ENCODE results near the gene PKP1. TPM values are rescaled to one million over a fixed set of nuclear protein-coding genes. Genes with fewer than 3 reads are reported as not detected.

Gene PKP1
- total RNA-seq, 2 experiments from 2014 or later: not detected

DNA sequence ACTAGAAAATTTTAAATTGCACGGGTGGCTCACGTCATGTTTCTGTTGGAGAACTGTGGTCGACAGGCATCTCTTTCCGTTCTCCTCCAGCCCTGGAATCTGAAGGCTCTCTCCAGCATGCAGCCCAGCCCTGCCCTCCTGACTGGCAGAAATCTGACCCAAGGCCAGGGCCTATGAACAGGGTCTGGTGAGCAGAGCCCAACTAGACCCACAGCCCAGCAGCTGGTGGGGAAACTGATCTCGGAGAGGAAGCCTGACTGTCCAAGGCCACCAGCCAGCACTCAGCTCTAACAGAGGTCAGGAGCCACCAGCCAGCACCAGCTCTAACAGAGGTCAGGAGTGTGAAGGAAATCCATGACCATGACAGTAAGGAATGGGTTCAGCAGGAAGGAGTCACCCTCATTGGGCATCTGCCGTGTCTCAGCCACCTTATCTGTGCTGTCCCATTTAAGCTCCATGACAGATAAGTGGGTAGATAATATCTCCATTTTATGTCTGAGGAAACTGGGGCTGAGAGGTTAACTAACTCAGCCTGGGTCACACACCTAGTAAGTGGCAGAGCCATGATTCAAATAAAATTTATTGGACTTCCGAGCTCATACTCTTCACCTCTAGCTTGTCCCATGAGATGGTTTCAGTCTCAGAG is 20.2 kb upstream of the PKP1 start:
- Mint-ChIP-seq H3K27me3 (ENCODE audit: low read depth) (peaks cover 21% of the 10 kb centered on the region), H3K9me3 (ENCODE audit: insufficient read depth) (no peaks in the 10 kb centered on the region), H3K4me3 (no peak overlapping the region), H3K27ac (no peak overlapping the region), H3K36me3 (ENCODE audit: low read depth) (no peaks in the 10 kb centered on the region), H3K4me1 (ENCODE audit: low read depth) (peaks cover 2% of the 10 kb centered on the region)
- DNase-seq (peak; percentile 3), ATAC-seq (no peak)
- ChIA-PET POLR2A (no interaction called here), CTCF (interaction anchor here (1.0 to 1.6 kb wide), 3 partner anchors 9 to 122 kb away, joined by 3 to 6 read pairs (median 4); no protein-coding TSS in a partner anchor)

DNA sequence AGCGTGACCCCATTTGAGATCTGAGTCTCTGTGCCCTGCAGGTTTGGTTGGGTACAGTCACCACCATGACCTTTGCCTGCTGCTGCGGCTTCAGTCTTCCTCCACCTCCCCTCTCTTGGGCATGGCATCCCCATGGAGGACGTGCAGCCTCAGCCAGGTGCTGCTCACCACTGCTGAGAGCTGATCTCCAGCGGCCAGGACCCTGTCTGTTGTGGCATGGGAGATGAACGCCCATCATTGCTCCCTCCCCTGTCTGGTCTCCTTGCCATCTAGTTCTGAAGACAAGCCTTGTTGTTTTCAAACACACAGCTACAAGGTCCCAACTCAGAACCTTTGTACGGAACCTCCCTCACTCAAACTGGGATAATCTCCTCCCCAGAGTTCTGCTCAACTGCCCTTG is 19.2 kb upstream of the PKP1 start:
- ATAC-seq: no peak
- no peak overlapping the region for H3K27ac Mint-ChIP-seq
- peaks cover 2% of the 10 kb centered on the region for H3K4me1 Mint-ChIP-seq (ENCODE audit: low read depth)
- ChIA-PET POLR2A (no interaction called here), CTCF (interaction anchor here (1.2 to 1.6 kb wide), 2 partner anchors 10 to 121 kb away, joined by 4 to 6 read pairs; no protein-coding TSS in a partner anchor)
- no peaks in the 10 kb centered on the region for H3K9me3 Mint-ChIP-seq (ENCODE audit: insufficient read depth)
- DNase-seq: peak; percentile 12
- peaks cover 21% of the 10 kb centered on the region for H3K27me3 Mint-ChIP-seq (ENCODE audit: low read depth)
- H3K4me3 Mint-ChIP-seq: no peak overlapping the region
- H3K36me3 Mint-ChIP-seq (ENCODE audit: low read depth): no peaks in the 10 kb centered on the region

DNA sequence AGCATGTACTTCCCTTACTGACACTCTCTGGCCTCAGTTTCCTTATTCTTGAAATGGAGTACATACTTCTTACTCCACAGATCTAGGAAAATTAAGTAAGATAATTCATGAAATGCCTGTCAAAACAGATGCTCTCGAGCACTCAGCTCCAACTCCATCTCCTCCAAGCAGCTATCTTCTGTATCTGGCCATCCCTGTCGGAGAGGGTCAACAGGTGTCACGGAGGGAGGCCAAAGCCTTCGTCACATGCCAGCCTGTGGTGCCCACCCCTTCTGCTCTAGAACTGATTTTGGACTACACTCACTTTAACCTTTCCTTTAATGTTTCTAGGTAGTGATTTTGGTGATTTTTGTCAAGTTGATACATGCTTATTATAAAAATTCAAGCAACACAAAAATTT is 18.8 kb upstream of the PKP1 start:
- Mint-ChIP-seq H3K4me1 (ENCODE audit: low read depth) (peaks cover 2% of the 10 kb centered on the region), H3K9me3 (ENCODE audit: insufficient read depth) (no peaks in the 10 kb centered on the region), H3K27me3 (ENCODE audit: low read depth) (peaks cover 21% of the 10 kb centered on the region), H3K36me3 (ENCODE audit: low read depth) (no peaks in the 10 kb centered on the region), H3K27ac (no peak overlapping the region), H3K4me3 (no peak overlapping the region)
- ChIA-PET POLR2A (no interaction called here), CTCF (interaction anchor here (1.2 to 1.3 kb wide), 2 partner anchors 10 to 121 kb away, joined by 4 read pairs; no protein-coding TSS in a partner anchor)
- DNase-seq: peak; percentile 7
- no peak for ATAC-seq

DNA sequence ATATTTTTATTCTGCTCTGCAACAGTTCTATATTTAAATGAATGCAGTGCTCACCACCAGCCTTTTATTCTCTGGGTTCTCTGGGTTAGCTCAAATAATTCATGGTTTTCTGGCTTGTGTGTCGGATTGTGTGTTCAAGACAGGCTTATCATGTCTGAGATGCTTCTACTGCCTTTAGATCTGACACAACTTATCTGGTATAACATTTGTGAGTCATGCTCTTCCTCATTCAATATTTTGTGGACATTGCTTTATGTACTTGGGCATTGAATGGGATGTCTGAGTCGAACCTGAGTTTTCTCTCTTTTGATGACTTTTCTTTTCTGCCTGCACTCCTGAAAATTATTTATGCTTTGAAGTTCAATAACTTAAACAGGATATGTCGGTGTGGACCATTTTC is 17.6 kb upstream of the PKP1 start:
- ChIA-PET POLR2A (no interaction called here), CTCF (interaction anchor here (0.7 to 1.3 kb wide), 2 partner anchors 11 to 12 kb away, joined by 3 to 4 read pairs; no protein-coding TSS in a partner anchor)
- no peak overlapping the region for H3K4me3 Mint-ChIP-seq
- H3K4me1 Mint-ChIP-seq (ENCODE audit: low read depth): no peaks in the 10 kb centered on the region
- no peak overlapping the region for H3K27ac Mint-ChIP-seq
- H3K9me3 Mint-ChIP-seq (ENCODE audit: insufficient read depth): no peaks in the 10 kb centered on the region
- ATAC-seq (no peak), DNase-seq (no peak)
- peaks cover 18% of the 10 kb centered on the region for H3K27me3 Mint-ChIP-seq (ENCODE audit: low read depth)
- H3K36me3 Mint-ChIP-seq (ENCODE audit: low read depth): no peaks in the 10 kb centered on the region

DNA sequence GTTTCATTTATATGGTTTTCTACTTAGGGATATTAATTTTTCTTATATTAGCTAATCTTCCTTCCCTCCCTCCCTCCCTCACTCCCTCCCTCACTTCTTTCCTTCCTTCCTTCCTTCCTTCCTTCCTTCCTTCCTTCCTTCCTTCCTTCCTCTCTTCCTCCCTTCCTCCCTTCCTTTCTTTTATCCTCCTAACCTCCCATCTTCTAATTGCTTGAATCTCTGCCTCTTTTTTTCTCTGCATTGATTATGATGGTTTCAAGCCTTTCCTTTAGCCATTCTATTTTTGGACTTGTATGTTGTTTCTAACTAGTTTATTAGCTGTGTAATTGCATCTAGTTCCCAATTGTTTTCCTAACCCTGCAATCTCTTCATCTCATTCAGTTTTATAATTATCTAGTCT is 17.0 kb upstream of the PKP1 start:
- H3K36me3 Mint-ChIP-seq (ENCODE audit: low read depth): no peaks in the 10 kb centered on the region
- no peak overlapping the region for H3K4me3 Mint-ChIP-seq
- DNase-seq (no peak), ATAC-seq (no peak)
- ChIA-PET CTCF (interaction anchor here (0.6 to 0.7 kb wide), 3 partner anchors 11 to 42 kb away, joined by 3 to 5 read pairs (median 3); no protein-coding TSS in a partner anchor), POLR2A (no interaction called here)
- H3K4me1 Mint-ChIP-seq (ENCODE audit: low read depth): no peaks in the 10 kb centered on the region
- no peak overlapping the region for H3K27ac Mint-ChIP-seq
- no peaks in the 10 kb centered on the region for H3K9me3 Mint-ChIP-seq (ENCODE audit: insufficient read depth)
- peaks cover 18% of the 10 kb centered on the region for H3K27me3 Mint-ChIP-seq (ENCODE audit: low read depth)

DNA sequence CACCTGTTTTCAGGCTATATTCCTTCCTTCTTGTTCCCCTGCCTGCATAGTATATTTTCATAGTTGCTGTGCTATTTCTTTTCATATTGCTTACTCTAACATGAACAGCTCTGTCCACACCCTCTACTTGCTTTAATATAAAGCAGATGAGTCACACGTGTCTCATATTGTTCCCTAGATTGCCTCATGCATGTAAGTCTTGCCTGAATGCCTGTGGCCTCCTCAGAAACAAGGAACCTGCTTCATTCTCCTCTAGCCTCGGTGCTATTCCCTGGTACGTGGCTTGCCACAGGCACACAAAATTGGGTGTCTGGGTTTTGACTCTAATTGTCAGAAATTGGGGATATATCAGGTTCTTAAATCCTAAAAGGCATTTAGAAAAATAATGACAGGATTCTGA is 16.5 kb upstream of the PKP1 start:
- ATAC-seq: no peak
- Mint-ChIP-seq H3K9me3 (ENCODE audit: insufficient read depth) (no peaks in the 10 kb centered on the region), H3K27ac (no peak overlapping the region), H3K4me1 (ENCODE audit: low read depth) (no peaks in the 10 kb centered on the region), H3K36me3 (ENCODE audit: low read depth) (no peaks in the 10 kb centered on the region), H3K4me3 (no peak overlapping the region), H3K27me3 (ENCODE audit: low read depth) (peaks cover 18% of the 10 kb centered on the region)
- CTCF ChIA-PET: interaction anchor here (0.6 to 0.7 kb wide), 2 partner anchors 16 to 42 kb away, joined by 3 to 5 read pairs; no protein-coding TSS in a partner anchor
- no peak for DNase-seq
- POLR2A ChIA-PET: no interaction called here

DNA sequence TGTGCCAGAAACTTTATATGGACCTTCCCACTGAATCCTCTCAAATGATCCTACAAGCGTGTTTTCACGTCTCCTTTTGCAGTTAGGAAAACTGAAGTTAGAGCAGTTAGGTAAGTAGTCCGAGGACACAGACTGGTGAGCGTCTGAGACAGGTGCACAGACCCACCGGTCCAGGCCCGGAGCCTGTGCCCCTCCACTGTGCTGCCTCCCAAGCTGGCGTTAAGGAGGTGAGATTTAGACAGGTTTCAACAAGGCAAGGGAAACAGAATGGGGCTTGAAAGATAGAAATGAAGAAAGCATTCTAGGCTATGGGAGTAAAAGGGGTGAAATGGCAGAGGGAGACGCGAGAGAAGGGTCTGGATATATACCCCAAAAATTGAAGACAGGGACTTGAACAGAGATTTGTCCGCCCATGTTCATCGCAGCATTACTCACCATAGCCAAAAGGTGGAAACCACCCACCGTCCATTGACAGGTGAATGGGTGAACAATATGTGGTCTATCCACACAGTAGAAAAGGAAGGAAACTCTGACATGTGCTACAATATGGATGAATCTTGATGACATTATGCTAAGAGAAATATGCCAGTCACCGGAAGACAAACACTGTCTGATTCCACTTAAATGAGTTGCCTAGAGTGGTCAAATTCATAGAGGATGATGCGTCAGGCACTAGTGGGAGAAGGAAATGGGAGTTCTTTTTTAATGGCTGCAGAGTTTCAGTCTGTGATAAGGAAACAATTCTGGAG is 15.7 kb upstream of the PKP1 start:
- Mint-ChIP-seq H3K36me3 (ENCODE audit: low read depth) (no peaks in the 10 kb centered on the region), H3K9me3 (ENCODE audit: insufficient read depth) (no peaks in the 10 kb centered on the region), H3K27me3 (ENCODE audit: low read depth) (peaks cover 18% of the 10 kb centered on the region), H3K27ac (no peak overlapping the region), H3K4me1 (ENCODE audit: low read depth) (no peaks in the 10 kb centered on the region), H3K4me3 (no peak overlapping the region)
- ChIA-PET POLR2A (no interaction called here), CTCF (no interaction called here)
- ATAC-seq (no peak), DNase-seq (no peak)

DNA sequence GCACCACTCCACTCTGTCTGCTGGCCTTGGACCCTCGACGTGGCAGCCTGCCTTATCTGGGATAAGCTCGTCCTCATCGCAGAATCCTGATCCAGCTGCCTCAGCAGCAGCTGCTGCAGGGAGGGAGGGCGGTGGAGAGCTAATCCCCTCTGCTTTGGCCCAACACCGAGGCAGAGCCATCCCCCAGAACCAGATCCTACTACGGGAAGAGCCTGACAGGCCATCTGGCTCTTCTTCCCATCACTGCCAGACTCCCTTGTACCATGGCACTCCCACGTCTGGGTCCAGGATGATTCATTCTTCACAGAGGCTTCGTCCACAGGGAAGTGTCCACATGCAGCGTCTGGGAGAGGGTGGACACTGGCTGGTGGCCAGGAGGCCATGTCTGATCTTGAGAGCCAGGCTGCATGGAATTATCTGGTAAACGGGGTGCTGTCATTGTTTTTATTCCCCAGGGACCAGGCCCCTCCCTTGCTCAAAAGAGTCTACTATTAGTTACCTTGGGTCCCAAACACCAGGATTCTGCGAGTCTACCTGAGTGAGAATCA is 14.6 kb upstream of the PKP1 start:
- CTCF ChIA-PET: no interaction called here
- POLR2A ChIA-PET: no interaction called here
- no peaks in the 10 kb centered on the region for H3K9me3 Mint-ChIP-seq (ENCODE audit: insufficient read depth)
- ATAC-seq (no peak), DNase-seq (no peak)
- H3K36me3 Mint-ChIP-seq (ENCODE audit: low read depth): no peaks in the 10 kb centered on the region
- no peak overlapping the region for H3K27ac Mint-ChIP-seq
- H3K4me1 Mint-ChIP-seq (ENCODE audit: low read depth): no peaks in the 10 kb centered on the region
- H3K4me3 Mint-ChIP-seq: no peak overlapping the region
- peaks cover 18% of the 10 kb centered on the region for H3K27me3 Mint-ChIP-seq (ENCODE audit: low read depth)

DNA sequence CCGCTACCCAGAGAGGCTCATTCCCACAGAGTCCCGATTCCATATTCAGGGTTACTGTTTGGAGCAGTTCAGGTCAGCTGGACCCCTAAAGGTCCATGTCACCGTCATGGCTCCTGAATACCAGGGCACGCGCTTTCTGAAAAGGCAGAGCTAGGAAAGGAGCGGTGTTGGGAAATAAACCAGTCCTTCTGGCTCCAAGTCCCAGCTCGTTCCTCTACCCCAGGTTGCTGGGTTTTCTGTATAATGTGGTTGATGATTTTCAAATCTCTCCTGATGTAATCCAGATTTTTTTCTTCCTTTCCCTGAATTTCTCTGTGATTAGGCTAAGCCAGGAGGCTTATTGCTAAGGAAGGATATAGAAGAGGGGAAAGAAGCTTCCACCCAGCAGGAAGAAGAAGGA is 14.0 kb upstream of the PKP1 start:
- no peak for DNase-seq
- no peak overlapping the region for H3K4me3 Mint-ChIP-seq
- CTCF ChIA-PET: no interaction called here

DNA sequence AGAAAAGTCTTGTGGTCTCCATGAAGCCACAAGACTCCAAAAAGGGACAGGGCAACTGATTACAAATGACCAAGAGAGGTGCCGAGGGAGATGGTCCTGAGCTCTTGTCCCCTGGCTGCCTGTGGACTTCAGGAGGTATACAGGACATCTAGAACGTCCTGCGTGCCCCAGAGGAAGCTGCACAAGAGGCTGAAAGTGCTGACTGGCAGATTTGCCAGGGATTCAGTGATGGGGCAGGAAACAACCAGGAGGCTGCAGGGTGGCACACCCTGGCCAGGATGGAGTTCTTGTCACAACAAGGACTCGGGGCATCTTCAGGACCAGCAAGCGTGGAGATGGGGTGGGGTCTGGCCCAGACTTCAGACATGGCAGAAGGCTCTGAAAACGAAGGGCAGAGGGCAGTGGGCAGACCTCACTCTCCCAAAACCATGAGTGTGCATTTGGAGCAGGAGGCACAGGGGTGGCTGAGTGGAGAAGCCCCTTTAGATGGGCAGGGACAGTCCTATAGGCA is 13.4 kb upstream of the PKP1 start:
- Mint-ChIP-seq H3K27ac (no peak overlapping the region), H3K27me3 (ENCODE audit: low read depth) (peaks cover 12% of the 10 kb centered on the region), H3K9me3 (ENCODE audit: insufficient read depth) (no peaks in the 10 kb centered on the region), H3K4me3 (no peak overlapping the region), H3K36me3 (ENCODE audit: low read depth) (no peaks in the 10 kb centered on the region), H3K4me1 (ENCODE audit: low read depth) (no peaks in the 10 kb centered on the region)
- ChIA-PET POLR2A (no interaction called here), CTCF (no interaction called here)
- DNase-seq (no peak), ATAC-seq (no peak)

More for the DNA sequence above, 14.0 kb upstream of the PKP1 start:
- peaks cover 17% of the 10 kb centered on the region for H3K27me3 Mint-ChIP-seq (ENCODE audit: low read depth)
- no peaks in the 10 kb centered on the region for H3K9me3 Mint-ChIP-seq (ENCODE audit: insufficient read depth)
- no peak overlapping the region for H3K27ac Mint-ChIP-seq
- H3K36me3 Mint-ChIP-seq (ENCODE audit: low read depth): no peaks in the 10 kb centered on the region
- POLR2A ChIA-PET: no interaction called here
- no peak for ATAC-seq
- no peaks in the 10 kb centered on the region for H3K4me1 Mint-ChIP-seq (ENCODE audit: low read depth)

DNA sequence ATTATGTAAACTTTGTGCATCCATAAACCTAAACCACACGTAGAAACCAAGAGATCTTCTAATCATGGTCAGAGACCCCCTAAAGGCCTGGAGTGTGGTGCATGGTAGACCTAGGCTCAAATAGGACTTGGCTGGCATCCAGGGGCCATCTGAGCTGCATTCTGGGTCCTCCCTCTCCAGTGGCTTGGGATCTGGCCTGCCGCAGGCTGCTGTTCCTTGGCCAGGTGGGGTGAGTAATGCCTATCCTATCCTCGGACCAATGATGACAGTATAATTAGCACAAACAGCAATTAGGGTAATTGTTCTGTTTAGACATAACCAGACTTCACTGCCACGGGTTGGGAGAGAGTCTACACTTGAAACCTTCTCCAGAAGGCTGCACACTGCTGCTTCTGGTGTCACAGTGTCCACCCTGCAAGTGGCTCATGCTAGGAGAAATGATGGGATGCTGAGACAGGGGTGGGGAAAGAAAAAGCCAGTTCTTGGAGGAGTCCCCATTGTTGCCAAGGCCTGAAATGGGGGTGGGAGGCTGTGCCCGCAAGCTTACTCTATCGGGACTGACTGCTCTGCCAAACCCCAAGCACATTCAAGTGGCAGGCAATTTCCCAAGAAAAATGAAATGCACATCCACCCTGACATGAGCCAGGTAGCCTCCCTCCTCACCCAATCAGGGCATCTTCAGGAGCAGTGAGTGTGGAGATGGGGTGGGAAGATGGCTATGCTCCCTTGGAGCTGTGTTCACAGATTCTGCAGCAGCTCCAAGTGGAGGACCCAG is 12.5 kb upstream of the PKP1 start:
- POLR2A ChIA-PET: no interaction called here

More for the DNA sequence above, 12.5 kb upstream of the PKP1 start:
- no peaks in the 10 kb centered on the region for H3K9me3 Mint-ChIP-seq (ENCODE audit: insufficient read depth)
- no peaks in the 10 kb centered on the region for H3K4me1 Mint-ChIP-seq (ENCODE audit: low read depth)
- ATAC-seq (no peak), DNase-seq (no peak)
- no peaks in the 10 kb centered on the region for H3K36me3 Mint-ChIP-seq (ENCODE audit: low read depth)
- no peak overlapping the region for H3K27ac Mint-ChIP-seq
- peaks cover 9% of the 10 kb centered on the region for H3K27me3 Mint-ChIP-seq (ENCODE audit: low read depth)
- no peak overlapping the region for H3K4me3 Mint-ChIP-seq
- CTCF ChIA-PET: interaction anchor here (1.2 kb wide), 1 partner anchor 75 kb away, joined by 3 read pairs; no protein-coding TSS in a partner anchor

Measured in activated CD8-positive, alpha-beta T cell treated with anti-CD3 and anti-CD28 coated beads, Interleukin-2, amount 10 ng/mL, durations not matched to agents 7 days and 5 days (primary cell).